Lower leg skin (tissue), 4 donors: ENCODE results near the gene C12orf54. TPM values are rescaled to one million over a fixed set of nuclear protein-coding genes. Genes with fewer than 3 reads are reported as not detected.
"Not testable (repeated sequence)": the region's sequence is repeated elsewhere in the genome, so short reads cannot be mapped to it uniquely, and the experiment has no call there.

Experiments
- DNase-seq, 2 donors: peaks; one replicate each; pipeline ENCODE4 v3.0.0-alpha.2; 2019; ENCODE audit warnings: low spot score in 2 of 2
- H3K4me3 ChIP-seq: fragments of 200-600 bp; sonication (generic); 2 replicates; pipeline ENCODE4 v1.5.1; 2017; ENCODE audit warnings: mild to moderate bottlenecking, low read depth; ENCODE audit not compliant: poor library complexity, severe bottlenecking
- CTCF ChIP-seq, 3 donors: fragments of 450-650 bp; IDR thresholded peaks; one replicate each; pipeline ENCODE4 v1.5.1; 2016; ENCODE audit warnings: antibody characterized with exemption in 3 of 3, mild to moderate bottlenecking in 3 of 3, moderate library complexity in 2 of 3
- POLR2A ChIP-seq, 2 donors: fragments of 450-650 bp; IDR thresholded peaks; one replicate each; pipeline ENCODE4 v1.6.1; 2016 to 2017; ENCODE audit warnings: antibody characterized with exemption in 2 of 2, mild to moderate bottlenecking in 1 of 2, moderate library complexity in 1 of 2
- WGBS, 2 donors: methylation state at CpG; one replicate each; pipeline ENCODE4 v1.1.5; 2018; 5-methylcytosine and 5-hydroxymethylcytosine counted together
- intact Hi-C: fragments of 100-400 bp; cut with DNase I; formaldehyde crosslinking; loops from one replicate; pipeline ENCODE4 v1.15.0; 2023; ENCODE audit warnings: low total_unique reads
- total RNA-seq, 4 donors: library from RNA; depleted of rRNA; stranded (reverse); fragments of >200 nt; gene quantifications; one replicate each; pipeline ENCODE4 v1.1.0, GENCODE V29; 2016

Gene C12orf54
- total RNA-seq, 4 donors from 2014 or later: not detected

GRCh38 chr12:48447755-48448154 is 34.5 kb upstream of the C12orf54 start:
- intact Hi-C loops: no loop called here
- WGBS, 2 donors: 78 to 87% methylated on average over 1 of the region's 1 CpG
- no peak overlapping the region for H3K4me3 ChIP-seq
- DNase-seq: no peak
- TF ChIP-seq CTCF (IDR thresholded peaks at IDR 0.05) (no peak), POLR2A (IDR thresholded peaks at IDR 0.05) (no peak)

DNA sequence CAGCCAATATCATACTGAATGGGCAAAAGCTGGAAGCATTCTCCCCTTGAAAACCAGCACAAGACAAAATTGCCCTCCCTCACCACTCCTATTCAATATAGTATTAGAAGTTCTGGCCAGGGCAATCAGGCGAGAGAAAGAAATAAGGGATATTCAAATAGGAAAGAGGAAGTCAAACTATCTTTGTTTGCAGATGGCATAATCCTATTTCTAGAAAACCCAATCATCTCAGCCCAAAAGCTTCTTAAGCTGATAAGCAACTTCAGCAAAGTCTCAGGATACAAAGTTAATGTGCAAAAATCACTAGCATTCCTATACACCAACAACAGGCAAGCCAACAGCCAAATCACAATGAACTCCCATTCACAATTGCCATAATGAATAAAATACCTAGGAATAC is 30.9 kb upstream of the C12orf54 start:
- DNase-seq: no peak
- intact Hi-C loops: no loop called here
- TF ChIP-seq POLR2A (IDR thresholded peaks at IDR 0.05) (no peak), CTCF (IDR thresholded peaks at IDR 0.05) (no peak)
- 71 to 85% methylated on average over 1 of the region's 1 CpG for WGBS, 2 donors
- H3K4me3 ChIP-seq: no peak overlapping the region

- intact Hi-C loops, DNase-seq, H3K4me3 ChIP-seq: not testable (repeated sequence)
- 79 to 82% methylated on average over 2 of the region's 2 CpGs for WGBS, 2 donors
Observed at GRCh38 chr12:48452961-48453360, 29.3 kb upstream of the C12orf54 start.

GRCh38 chr12:48454667-48455066 is 27.6 kb upstream of the C12orf54 start:
- DNase-seq: no peak
- no peak overlapping the region for H3K4me3 ChIP-seq
- WGBS, 2 donors: 92 to 100% methylated on average over 1 of the region's 1 CpG
- TF ChIP-seq CTCF (IDR thresholded peaks at IDR 0.05) (no peak), POLR2A (IDR thresholded peaks at IDR 0.05) (no peak)
- intact Hi-C loops: no loop called here

GRCh38 chr12:48455116-48455515 is 27.2 kb upstream of the C12orf54 start:
- H3K4me3 ChIP-seq: no peak overlapping the region
- TF ChIP-seq POLR2A (IDR thresholded peaks at IDR 0.05) (no peak), CTCF (IDR thresholded peaks at IDR 0.05) (no peak)
- intact Hi-C loops: no loop called here
- WGBS, 2 donors: 68 to 75% methylated on average over 2 of the region's 2 CpGs
- DNase-seq: no peak

DNA sequence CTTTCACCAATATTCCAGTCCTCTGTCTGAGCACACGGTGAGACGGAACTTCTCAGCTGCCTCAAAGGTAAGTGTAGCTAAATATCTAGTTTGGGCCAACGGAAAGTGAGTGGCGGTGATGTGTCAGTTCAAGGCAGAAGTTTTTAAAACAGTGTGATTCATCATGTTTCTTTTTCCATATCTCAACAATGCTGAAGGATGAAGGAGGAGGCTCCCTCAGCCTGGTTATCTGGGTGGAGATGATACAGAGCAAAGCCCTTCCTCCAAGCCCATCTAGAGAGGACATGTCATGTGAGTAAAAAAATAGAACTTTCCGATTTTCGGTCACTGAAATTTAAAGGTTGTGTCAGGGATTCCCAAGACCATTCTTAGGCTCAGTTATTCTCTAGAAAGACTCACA is 23.0 kb upstream of the C12orf54 start:
- 92 to 93% methylated on average over 6 of the region's 6 CpGs for WGBS, 2 donors
- TF ChIP-seq POLR2A (IDR thresholded peaks at IDR 0.05) (no peak), CTCF (IDR thresholded peaks at IDR 0.05) (no peak)
- DNase-seq: no peak
- H3K4me3 ChIP-seq: no peak overlapping the region
- intact Hi-C loops: no loop called here

- DNase-seq, H3K4me3 ChIP-seq, intact Hi-C loops: not testable (repeated sequence)
- WGBS, 2 donors: 79 to 83% methylated on average over 9 of the region's 9 CpGs
Observed at GRCh38 chr12:48469027-48469426, 13.3 kb upstream of the C12orf54 start.
